HEK293 (cell line): ENCODE measurements around the gene DPP6.

Experiments
- BCL11A ChIP-seq: fragments of 450-650 bp; formaldehyde crosslinking; IDR thresholded peaks from 2 replicates; pipeline ENCODE4 v1.5.1; 2016; ENCODE audit warnings: low read depth, missing biosample characterization, missing genetic modification characterization
- CTCF ChIP-seq: fragments of 450-650 bp; formaldehyde crosslinking; IDR thresholded peaks from 2 replicates; pipeline ENCODE4 v1.5.1; 2016; ENCODE audit warnings: missing biosample characterization, missing genetic modification characterization
- TSHZ1 ChIP-seq: fragments of 450-650 bp; formaldehyde crosslinking; IDR thresholded peaks from 2 replicates; pipeline ENCODE4 v1.5.1; 2016; ENCODE audit warnings: missing biosample characterization, missing genetic modification characterization, borderline replicate concordance
- ZNF280C ChIP-seq: fragments of 450-650 bp; formaldehyde crosslinking; IDR thresholded peaks from 2 replicates; pipeline ENCODE4 v1.5.1; 2016; ENCODE audit warnings: missing biosample characterization, missing genetic modification characterization
- ZNF324 ChIP-seq: fragments of 450-650 bp; formaldehyde crosslinking; IDR thresholded peaks from 2 replicates; pipeline ENCODE4 v1.5.1; 2016; ENCODE audit warnings: missing biosample characterization, missing genetic modification characterization

GRCh38 chr7:154438571-154439367, 386.6 kb downstream of the DPP6 start:
- TF ChIP-seq ZNF324 (tag by site-specific recombination) (no peak), BCL11A (tag by site-specific recombination) (no peak), CTCF (tag by site-specific recombination) (no peak), TSHZ1 (tag by site-specific recombination) (no peak), ZNF280C (tag by site-specific recombination) (no peak)
